GM12878 (cell line): ENCODE data around the gene BTC. TPM values are rescaled to one million over a fixed set of nuclear protein-coding genes. Genes with fewer than 3 reads are reported as not detected.

Source experiments
- ATAC-seq: fragments of 200-7000 bp; cut with Tn5 transposase; 3 replicates; pipeline ENCODE4 v1.9.1; 2020; ENCODE audit warnings: mild to moderate bottlenecking, moderate library complexity
- BruUV-seq: library from RNA; stranded (reverse); fragments of 400-500 nt; replicated peaks from 2 replicates; lab custom pipeline; 2021; lab: Mats Ljungman, UMichigan
- CTCF ChIA-PET: fragments of 300-600 bp; sonication (Branson Sonifier 250); formaldehyde crosslinking; extraction: SDS; loops from one replicate; lab custom pipeline; 2021; ENCODE audit warnings: inconsistent platforms; lab: Yijun Ruan, JAX
- POLR2A ChIA-PET: fragments of 350-600 bp; formaldehyde crosslinking; extraction: SDS; loops from one replicate; lab custom pipeline; 2021; ENCODE audit warnings: inconsistent platforms; lab: Charles Lee
- RAD21 ChIA-PET: fragments of 300-600 bp; sonication (Branson Sonifier 250); formaldehyde crosslinking; loops from one replicate; lab custom pipeline; 2023; ENCODE audit warnings: antibody characterized with exemption; ENCODE audit not compliant: unreplicated experiment; lab: Charles Lee
- SMC1A ChIA-PET: fragments of 300-600 bp; sonication (Branson Sonifier 250); formaldehyde crosslinking; loops from one replicate; lab custom pipeline; 2023; ENCODE audit not compliant: unreplicated experiment, uncharacterized antibody; lab: Charles Lee
- DNase-seq: peaks from one replicate; pipeline ENCODE4 v3.0.0-alpha.2; 2011; ENCODE audit warnings: low read depth, low spot score
- FAIRE-seq: peaks from 3 replicates; lab custom pipeline; 2011; peaks lifted over from hg19 to GRCh38; lab: Jason Lieb, UNC
- H2AFZ ChIP-seq: 2 replicates; pipeline ENCODE4 v1.6.0; 2011; ENCODE audit warnings: low read depth, low read length, control low read depth; ENCODE audit not compliant: control insufficient read depth
- H3K27ac ChIP-seq: 2 replicates; pipeline ENCODE4 v1.5.1; 2011; ENCODE audit warnings: control low read depth; ENCODE audit not compliant: control insufficient read depth, insufficient read depth
- H3K27me3 ChIP-seq, 2 experiments: replicated peaks in 1 of 2; 2 replicates each; pipeline versions ENCODE4 v1.6.0 to v1.6.1; 2011; ENCODE audit warnings: low read length in 1 of 2; ENCODE audit not compliant: control insufficient read depth in 2 of 2, insufficient read depth in 2 of 2
- H3K36me3 ChIP-seq, 2 experiments: 2 replicates each; pipeline ENCODE4 v1.5.1; 2011; ENCODE audit warnings: low read length in 1 of 2; ENCODE audit not compliant: control insufficient read depth in 2 of 2, insufficient read depth in 2 of 2
- H3K4me1 ChIP-seq: 2 replicates; pipeline ENCODE4 v1.6.1; 2011; ENCODE audit warnings: mild to moderate bottlenecking, low read length, moderate library complexity, mixed read lengths; ENCODE audit not compliant: control insufficient read depth, insufficient read depth
- H3K4me2 ChIP-seq: 2 replicates; pipeline ENCODE4 v1.6.0; 2011; ENCODE audit warnings: control low read depth; ENCODE audit not compliant: control insufficient read depth, insufficient read depth
- H3K4me3 ChIP-seq: fragments of 200-600 bp; sonication (generic); 2 replicates; pipeline ENCODE4 v1.5.1; 2016
- H3K79me2 ChIP-seq: 2 replicates; pipeline ENCODE4 v1.6.0; 2011; ENCODE audit warnings: low read length; ENCODE audit not compliant: control insufficient read depth, insufficient read depth
- H3K9ac ChIP-seq: 2 replicates; pipeline ENCODE4 v1.8.0; 2011; ENCODE audit warnings: low read length, control low read depth, mixed read lengths; ENCODE audit not compliant: control insufficient read depth, insufficient read depth
- H3K9me3 ChIP-seq: replicated peaks from 3 replicates; pipeline ENCODE4 v1.5.1; 2011; ENCODE audit warnings: mild to moderate bottlenecking, low read length; ENCODE audit not compliant: control insufficient read depth, insufficient read depth
- H4K20me1 ChIP-seq: 2 replicates; pipeline ENCODE4 v1.6.0; 2011; ENCODE audit not compliant: control insufficient read depth, insufficient read depth
- BCL3 ChIP-seq: IDR thresholded peaks from 2 replicates; pipeline ENCODE4 v1.6.1; 2011; ENCODE audit warnings: borderline replicate concordance, low read depth, mild to moderate bottlenecking, moderate library complexity, low read length; ENCODE audit not compliant: insufficient read depth, poor library complexity, severe bottlenecking
- CBX5 ChIP-seq: sonication (generic); IDR thresholded peaks from 2 replicates; pipeline ENCODE4 v1.6.1; 2016; ENCODE audit warnings: low read depth, moderate library complexity, mild to moderate bottlenecking, inconsistent platforms
- CUX1 ChIP-seq: IDR thresholded peaks from 2 replicates; pipeline ENCODE4 v1.6.1; 2012; ENCODE audit warnings: improper control_type of control experiment, low read depth, low read length; ENCODE audit not compliant: insufficient replicate concordance
- EZH2 ChIP-seq: IDR thresholded peaks from 2 replicates; pipeline ENCODE4 v1.6.1; 2012; ENCODE audit warnings: low read depth, mild to moderate bottlenecking, control low read depth, inconsistent platforms, low read length, borderline replicate concordance; ENCODE audit not compliant: control insufficient read depth
- IRF3 ChIP-seq: fragments of 450-650 bp; IDR thresholded peaks from 2 replicates; pipeline ENCODE4 v1.6.1; 2014; ENCODE audit warnings: mild to moderate bottlenecking
- KDM1A ChIP-seq: fragments of 200-600 bp; sonication (generic); IDR thresholded peaks from 2 replicates; pipeline ENCODE4 v1.6.1; 2016; ENCODE audit warnings: borderline replicate concordance
- NFXL1 ChIP-seq: fragments of 450-650 bp; IDR thresholded peaks from 2 replicates; pipeline ENCODE4 v1.6.1; 2017; ENCODE audit warnings: antibody characterized with exemption, mild to moderate bottlenecking, borderline replicate concordance
- NR2C1 ChIP-seq: fragments of 450-650 bp; IDR thresholded peaks from 2 replicates; pipeline ENCODE4 v1.6.1; 2017; ENCODE audit warnings: antibody characterized with exemption, mild to moderate bottlenecking, moderate library complexity
- NR2F1 ChIP-seq: fragments of 450-650 bp; conservative IDR thresholded peaks from 2 replicates; pipeline ENCODE4 v1.6.1; 2017; ENCODE audit warnings: mild to moderate bottlenecking
- POLR2A ChIP-seq: IDR thresholded peaks from 2 replicates; pipeline ENCODE4 v1.6.1; 2011; ENCODE audit warnings: low read depth, mild to moderate bottlenecking, low read length
- RUNX3 ChIP-seq: IDR thresholded peaks from 2 replicates; pipeline ENCODE4 v1.6.1; 2012; ENCODE audit warnings: low read length, inconsistent platforms
- ZNF207 ChIP-seq: fragments of 450-650 bp; IDR thresholded peaks from 2 replicates; pipeline ENCODE4 v1.6.1; 2014; ENCODE audit warnings: antibody characterized with exemption, mild to moderate bottlenecking, borderline replicate concordance
- ZNF592 ChIP-seq: fragments of 450-650 bp; IDR thresholded peaks from 2 replicates; pipeline ENCODE4 v1.6.1; 2017; ENCODE audit warnings: mild to moderate bottlenecking, moderate library complexity
- WGBS: methylation state at CpG from one replicate; pipeline ENCODE4 v1.1.6; 2016; ENCODE audit warnings: low lambda C conversion rate; ENCODE audit not compliant: insufficient replicate concordance, insufficient coverage; ENCODE audit errors: missing lambda C conversion rate; 5-methylcytosine and 5-hydroxymethylcytosine counted together
- in situ Hi-C: fragments of 300-500 bp; cut with MboI; formaldehyde crosslinking; loops from 9 replicates; pipeline ENCODE4 v1.14.3; 2018; ENCODE audit warnings: mixed read lengths
- intact Hi-C: fragments of 100-400 bp; cut with micrococcal nuclease; formaldehyde crosslinking; loops from one replicate; pipeline ENCODE4 v1.14.2; 2022; ENCODE audit not compliant: unreplicated experiment
- polyA plus RNA-seq, 11 experiments: library from polyadenylated mRNA; depleted of rRNA in 4 of 11; unstranded in 6 of 11; stranded (reverse) in 5 of 11; fragments of >200 nt; fragmentation: Nextera tagmentation in 4 of 11; fragmentation: Illumina TruSeq in 1 of 11; extraction: Ambion mirVana in 4 of 11; extraction: Trizol in 1 of 11; gene quantifications; 1 replicate in 1 of 11; 2 replicates in 10 of 11; pipeline versions ENCODE4 v1.2.1 to v1.2.3, GENCODE V29; 2011 to 2016; ENCODE audit warnings: inconsistent platforms in 2 of 11, missing spikeins in 2 of 11, low read depth in 1 of 11
- total RNA-seq, 4 experiments: library from RNA; depleted of rRNA in 3 of 4; stranded (reverse); fragments of >200 nt in 3 of 4; fragmentation: Illumina TruSeq in 1 of 4; extraction: Trizol in 1 of 4; gene quantifications; 2 replicates each; pipeline versions ENCODE4 v1.2.1 to v1.2.3, GENCODE V29; 2013 to 2021

BTC gene
- total and polyA plus RNA-seq, 10 of the 15 experiments (the other 5 are each of a cell fraction or from before 2014, with no cell fraction given), result not detected

GRCh38 chr4:74724979-74725378 lies 69.3 kb downstream of the BTC start:
- no TSS peak for BruUV-seq
- Histone ChIP-seq H3K36me3 (no peaks in the 10 kb centered on the region), H2AFZ (no peak overlapping the region), H3K9me3 (no peaks in the 10 kb centered on the region), H3K27ac (no peak overlapping the region), H3K4me1 (no peaks in the 10 kb centered on the region), H3K79me2 (no peaks in the 10 kb centered on the region), H3K4me2 (no peak overlapping the region), H4K20me1 (no peaks in the 10 kb centered on the region), H3K4me3 (no peak overlapping the region), H3K27me3 (no peaks in the 10 kb centered on the region), H3K9ac (no peak overlapping the region)
- ChIA-PET SMC1A (interaction anchor here (0.5 kb wide), 1 partner anchor 51 kb away, joined by 3 read pairs; no protein-coding TSS in a partner anchor), RAD21 (no interaction called here), CTCF (no interaction called here), POLR2A (no interaction called here)
- 22% methylated on average over 3 of the region's 3 CpGs for WGBS
- intact Hi-C loops (no loop called here), in situ Hi-C loops (no loop called here)
- ATAC-seq, result no peak
- DNase-seq, result no peak
- FAIRE-seq, result no peak
- no peak for TF ChIP-seq RUNX3
- no peak for TF ChIP-seq EZH2
- no peak for TF ChIP-seq ZNF592
- no peak for TF ChIP-seq ZNF207
- no peak for TF ChIP-seq NR2C1
- no peak for TF ChIP-seq NR2F1
- no peak for TF ChIP-seq IRF3
- no peak for TF ChIP-seq CUX1
- no peak for TF ChIP-seq POLR2A
- TF ChIP-seq KDM1A, result no peak
- no peak for TF ChIP-seq NFXL1
- TF ChIP-seq CBX5, result no peak
- no peak for TF ChIP-seq BCL3
